Measurements from ENCODE around the gene PSRC1. TPM values are rescaled to one million over a fixed set of nuclear protein-coding genes. Genes with fewer than 3 reads are reported as not detected.

Gene PSRC1
- total and polyA plus RNA-seq, 2 donors (not counting 3 experiments of a cell fraction or from before 2014, with no cell fraction given), result 25.0 to 29.3 TPM

GRCh38 chr1:109247401-109248365 lies 35.3 kb downstream of the PSRC1 start:
- FAIRE-seq (no peak), DNase-seq (ENCODE audit: low read depth, low spot score) (no peak)
- no peaks in the 10 kb centered on the region for H4K20me1 ChIP-seq (replicated peaks; ENCODE audit: control insufficient read depth, extremely low read depth, insufficient read depth, low read length)
- peaks cover 6 to 8% of the 10 kb centered on the region in 2 experiments for H3K27me3 ChIP-seq (ENCODE audit: control insufficient read depth in 2 of 2, insufficient read depth in 2 of 2, low read length in 2 of 2)
- H3K9me3 ChIP-seq (replicated peaks; ENCODE audit: control insufficient read depth, insufficient read depth, low read length), result no peaks in the 10 kb centered on the region
- CTCF ChIA-PET, result interaction anchor here (1.0 to 1.4 kb wide), 5 partner anchors 9 to 151 kb away, joined by 3 to 4 read pairs (median 3); no protein-coding TSS in a partner anchor
- no peak overlapping the region for H3K4me2 ChIP-seq (ENCODE audit: insufficient read depth, low read length)
- H2AFZ ChIP-seq (ENCODE audit: low read depth, low read length), result no peak overlapping the region
- no peaks in the 10 kb centered on the region for H3K36me3 ChIP-seq (ENCODE audit: control insufficient read depth in 2 of 2, extremely low read depth in 1 of 2, insufficient read depth in 2 of 2, low read length in 2 of 2)
- intact Hi-C loops (cut with micrococcal nuclease) (no loop called here), dilution Hi-C loops (cut with MboI; ENCODE audit: extremely low pct_ligation_motif_present, low sequenced_read_pairs) (no loop called here)
- H3K9ac ChIP-seq (replicated peaks; ENCODE audit: extremely low read depth, insufficient read depth, low read length), result no peak overlapping the region
- no peak overlapping the region for H3K27ac ChIP-seq (ENCODE audit: insufficient read depth, low read depth, low read length)
- H3K4me3 ChIP-seq (replicated peaks in 1 of 3; ENCODE audit: insufficient read depth in 1 of 3, low read depth in 1 of 3, low read length in 3 of 3), result no peak overlapping the region
- POLR2A ChIA-PET, result no interaction called here
- H3K4me1 ChIP-seq (ENCODE audit: control insufficient read depth, extremely low read depth, insufficient read depth, low read length), result no peaks in the 10 kb centered on the region
- no peaks in the 10 kb centered on the region for H3K9me1 ChIP-seq (replicated peaks; ENCODE audit: control insufficient read depth, extremely low read depth, insufficient read depth, low read length)
- TF ChIP-seq POLR2AphosphoS5 (IDR thresholded peaks at IDR 0.05; ENCODE audit: insufficient read depth, low read depth, low read length), result no peak
- TF ChIP-seq CTCF (IDR thresholded peaks at IDR 0.05; ENCODE audit: extremely low read depth in 1 of 2, insufficient read depth in 1 of 2, low read depth in 1 of 2, low read length in 2 of 2), result no peak
- TF ChIP-seq POLR2A (IDR thresholded peaks at IDR 0.05; ENCODE audit: low read depth, low read length), result no peak
- TF ChIP-seq MAX (IDR thresholded peaks at IDR 0.05; ENCODE audit: insufficient read depth, insufficient read length), result no peak
- TF ChIP-seq EZH2 (IDR thresholded peaks at IDR 0.05; ENCODE audit: borderline replicate concordance, low read depth, low read length, severe bottlenecking), result no peak
- no peak for TF ChIP-seq GATA2 (IDR thresholded peaks at IDR 0.05; ENCODE audit: insufficient read depth, insufficient read length, low read depth, low read length)
- TF ChIP-seq FOS (IDR thresholded peaks at IDR 0.05; ENCODE audit: borderline replicate concordance, insufficient read depth, low read length), result no peak
- no peak for TF ChIP-seq MYC (IDR thresholded peaks at IDR 0.05; ENCODE audit: low read depth, low read length)
- no peak for TF ChIP-seq JUN (IDR thresholded peaks at IDR 0.05; ENCODE audit: borderline replicate concordance, insufficient read depth, insufficient read length, low read depth)
- H3K79me2 ChIP-seq (ENCODE audit: control insufficient read depth, insufficient read depth, low read length), result no peaks in the 10 kb centered on the region
- no TSS peak for BruUV-seq (replicated peaks)

Data from endothelial cell of umbilical vein (primary cell).